Astrocyte of the cerebellum (primary cell): Measurements from ENCODE around the gene HHEX.
A peak's percentile ranks its signal among the peaks of the same experiment; 100 is the strongest.

Experiments
- DNase-seq: peaks from one replicate; pipeline ENCODE4 v3.0.0-alpha.2; 2011; ENCODE audit warnings: low read depth
- H3K4me3 ChIP-seq: 2 replicates; pipeline ENCODE4 v1.5.1; 2011; ENCODE audit warnings: mild to moderate bottlenecking, low read depth, low read length, moderate library complexity
- in situ Hi-C: cut with HindIII; loops from 2 replicates; pipeline ENCODE4 v1.10.0; 2017; ENCODE audit warnings: low sequenced_read_pairs
- TF ChIP-seq, protein P1 (sequence below): IDR thresholded peaks from 2 replicates; pipeline ENCODE4 v1.5.1; 2012; ENCODE audit warnings: low read length, low read depth, moderate library complexity, mild to moderate bottlenecking; ENCODE audit errors: missing control alignments

The HHEX gene

DNA sequence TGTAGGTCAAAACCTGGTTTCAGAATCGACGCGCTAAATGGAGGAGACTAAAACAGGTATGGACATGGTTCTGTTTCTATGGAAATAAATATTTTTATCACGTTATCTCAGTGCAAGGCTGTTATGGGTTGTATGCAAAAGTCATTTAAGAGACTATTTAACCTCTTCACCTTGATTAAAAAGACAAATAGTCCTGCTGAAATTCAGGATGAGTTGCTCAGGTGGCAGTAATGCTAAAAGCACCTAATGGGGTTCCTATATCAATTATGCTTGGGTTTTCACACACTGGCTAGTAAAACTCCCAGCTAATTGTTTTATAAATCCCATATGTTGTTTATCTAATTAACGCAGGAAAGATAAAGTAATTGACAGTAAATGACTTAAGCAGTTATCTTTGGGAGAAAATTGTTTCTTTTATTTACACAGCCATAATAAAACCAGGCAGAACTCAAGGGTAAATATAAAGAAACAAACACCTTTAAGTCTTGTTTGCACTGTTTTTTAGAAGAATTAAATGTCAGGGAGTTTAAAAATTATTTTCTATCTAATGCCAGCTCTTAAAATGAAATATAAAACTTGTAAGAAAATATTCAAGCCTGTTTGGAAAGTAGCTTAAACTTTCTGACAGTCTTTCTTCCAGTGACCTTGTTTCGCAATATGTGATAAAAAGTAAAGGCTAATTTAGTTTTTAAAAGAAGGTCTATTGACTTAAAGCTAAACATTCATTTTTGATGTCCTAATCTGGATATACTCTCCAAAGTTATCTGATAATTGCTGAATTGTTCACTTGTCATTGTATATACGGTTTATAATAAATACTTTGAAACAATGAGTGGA is 3.2 kb downstream of the HHEX start:
- H3K4me3 ChIP-seq, result no peak overlapping the region
- in situ Hi-C loops, result no loop called here
- TF ChIP-seq, protein P1, sequence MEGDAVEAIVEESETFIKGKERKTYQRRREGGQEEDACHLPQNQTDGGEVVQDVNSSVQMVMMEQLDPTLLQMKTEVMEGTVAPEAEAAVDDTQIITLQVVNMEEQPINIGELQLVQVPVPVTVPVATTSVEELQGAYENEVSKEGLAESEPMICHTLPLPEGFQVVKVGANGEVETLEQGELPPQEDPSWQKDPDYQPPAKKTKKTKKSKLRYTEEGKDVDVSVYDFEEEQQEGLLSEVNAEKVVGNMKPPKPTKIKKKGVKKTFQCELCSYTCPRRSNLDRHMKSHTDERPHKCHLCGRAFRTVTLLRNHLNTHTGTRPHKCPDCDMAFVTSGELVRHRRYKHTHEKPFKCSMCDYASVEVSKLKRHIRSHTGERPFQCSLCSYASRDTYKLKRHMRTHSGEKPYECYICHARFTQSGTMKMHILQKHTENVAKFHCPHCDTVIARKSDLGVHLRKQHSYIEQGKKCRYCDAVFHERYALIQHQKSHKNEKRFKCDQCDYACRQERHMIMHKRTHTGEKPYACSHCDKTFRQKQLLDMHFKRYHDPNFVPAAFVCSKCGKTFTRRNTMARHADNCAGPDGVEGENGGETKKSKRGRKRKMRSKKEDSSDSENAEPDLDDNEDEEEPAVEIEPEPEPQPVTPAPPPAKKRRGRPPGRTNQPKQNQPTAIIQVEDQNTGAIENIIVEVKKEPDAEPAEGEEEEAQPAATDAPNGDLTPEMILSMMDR, result no peak
- DNase-seq, result no peak

DNA sequence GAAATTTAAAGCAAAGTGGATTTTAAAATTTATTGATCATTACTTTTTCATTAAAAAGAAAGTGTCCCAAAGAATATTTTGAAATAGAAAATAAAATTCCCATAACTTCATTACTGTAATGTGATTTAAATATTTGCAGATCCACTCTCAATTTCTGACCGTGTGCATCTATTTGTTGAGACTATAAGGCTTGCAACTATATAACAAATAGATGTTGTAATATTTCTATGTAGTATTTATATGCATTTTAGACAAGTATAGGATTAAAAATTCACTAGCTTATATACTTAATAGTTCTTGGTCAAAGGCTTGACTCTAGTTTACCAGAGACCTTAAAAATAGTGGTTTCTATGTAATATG is 3.8 kb downstream of the HHEX start:
- no peak overlapping the region for H3K4me3 ChIP-seq
- in situ Hi-C loops, result no loop called here
- no peak for DNase-seq
- TF ChIP-seq, protein P1, result no peak

DNA sequence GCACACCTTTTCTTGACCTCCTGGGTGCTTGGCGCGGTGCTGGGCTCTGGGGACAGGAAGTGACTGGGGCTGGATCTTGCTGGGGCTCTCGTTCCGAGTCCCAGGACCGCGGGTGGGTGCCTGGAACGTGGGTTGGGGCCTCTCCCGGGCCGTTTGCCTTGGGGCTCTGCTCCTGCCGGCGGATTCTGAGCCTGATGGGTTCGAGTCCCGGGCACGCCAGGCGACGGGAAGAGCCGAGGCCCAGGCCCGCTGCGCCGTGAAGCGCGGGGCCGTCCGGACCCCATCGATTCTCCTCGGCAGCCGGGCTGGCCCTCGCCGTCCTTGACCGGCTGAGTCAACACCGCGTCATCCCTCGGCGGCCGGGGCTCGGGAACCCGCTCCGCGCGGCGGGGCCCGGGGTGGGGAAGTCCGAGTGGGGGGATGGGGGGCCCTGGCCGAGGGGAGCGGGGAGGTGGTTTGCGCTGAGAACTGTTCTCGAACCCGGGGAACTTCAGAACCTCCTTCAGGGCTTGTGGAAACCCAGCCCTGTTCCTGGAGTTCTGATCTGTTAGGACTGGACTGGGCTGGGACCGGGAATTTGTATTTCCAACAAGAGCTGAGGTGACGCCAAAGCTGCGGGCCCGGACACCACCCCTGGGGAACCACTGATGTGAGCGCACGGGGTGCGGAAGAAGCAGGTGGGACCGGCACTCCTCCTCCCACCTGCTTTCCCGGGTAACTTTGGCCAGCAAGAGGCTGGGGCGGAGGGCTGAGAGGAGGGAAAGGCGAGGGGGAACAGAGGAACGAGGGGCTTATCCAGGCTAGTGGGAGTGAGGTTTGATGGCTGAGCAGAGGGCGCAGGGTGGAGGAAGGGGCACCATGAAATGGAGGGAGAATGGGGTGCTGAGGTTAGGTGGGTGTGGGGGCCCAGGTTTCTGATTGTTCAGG is 6.2 kb downstream of the HHEX start:
- in situ Hi-C loops, result no loop called here
- DNase-seq, result no peak
- TF ChIP-seq, protein P1, result no peak
- peak overlapping the region; percentile 30 for H3K4me3 ChIP-seq

DNA sequence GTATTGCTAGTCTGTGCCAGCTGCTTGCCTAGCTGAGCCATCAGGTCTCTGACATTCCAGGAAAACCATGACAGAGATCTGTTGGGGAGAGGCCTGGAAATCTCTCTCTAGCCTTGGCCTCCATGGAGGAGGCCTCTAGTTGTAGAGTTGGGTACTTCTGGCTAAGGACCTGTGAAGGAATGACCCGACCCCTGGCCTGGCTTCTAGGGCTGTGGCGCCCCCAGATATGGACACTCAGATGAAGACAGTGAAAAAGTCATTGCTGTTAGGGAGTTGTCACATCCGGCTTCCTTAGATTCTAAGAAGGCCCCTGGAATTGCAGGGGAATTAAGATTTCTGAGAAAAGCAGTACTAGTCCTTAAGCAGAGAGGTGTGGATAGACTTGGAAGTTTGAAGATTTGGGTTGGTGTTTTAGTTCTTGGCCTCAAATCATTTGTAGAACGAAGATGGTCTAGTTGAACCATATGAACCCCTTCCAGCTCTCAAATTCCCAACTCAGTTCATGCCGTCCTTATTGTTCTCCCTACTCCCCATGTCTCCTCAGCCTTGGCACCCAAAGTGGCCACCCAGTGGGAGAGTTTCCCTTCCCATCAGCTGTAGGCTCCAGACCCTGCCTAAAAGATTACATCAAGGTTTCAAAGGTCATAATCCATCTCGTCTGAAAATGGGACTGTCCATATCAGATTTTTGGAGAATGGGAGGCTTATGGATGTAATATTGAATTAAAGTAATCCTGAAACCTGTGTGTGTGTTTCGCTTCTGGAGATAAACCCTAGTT is 7.0 kb downstream of the HHEX start:
- in situ Hi-C loops, result no loop called here
- H3K4me3 ChIP-seq, result no peak overlapping the region
- TF ChIP-seq, protein P1, result no peak
- no peak for DNase-seq

DNA sequence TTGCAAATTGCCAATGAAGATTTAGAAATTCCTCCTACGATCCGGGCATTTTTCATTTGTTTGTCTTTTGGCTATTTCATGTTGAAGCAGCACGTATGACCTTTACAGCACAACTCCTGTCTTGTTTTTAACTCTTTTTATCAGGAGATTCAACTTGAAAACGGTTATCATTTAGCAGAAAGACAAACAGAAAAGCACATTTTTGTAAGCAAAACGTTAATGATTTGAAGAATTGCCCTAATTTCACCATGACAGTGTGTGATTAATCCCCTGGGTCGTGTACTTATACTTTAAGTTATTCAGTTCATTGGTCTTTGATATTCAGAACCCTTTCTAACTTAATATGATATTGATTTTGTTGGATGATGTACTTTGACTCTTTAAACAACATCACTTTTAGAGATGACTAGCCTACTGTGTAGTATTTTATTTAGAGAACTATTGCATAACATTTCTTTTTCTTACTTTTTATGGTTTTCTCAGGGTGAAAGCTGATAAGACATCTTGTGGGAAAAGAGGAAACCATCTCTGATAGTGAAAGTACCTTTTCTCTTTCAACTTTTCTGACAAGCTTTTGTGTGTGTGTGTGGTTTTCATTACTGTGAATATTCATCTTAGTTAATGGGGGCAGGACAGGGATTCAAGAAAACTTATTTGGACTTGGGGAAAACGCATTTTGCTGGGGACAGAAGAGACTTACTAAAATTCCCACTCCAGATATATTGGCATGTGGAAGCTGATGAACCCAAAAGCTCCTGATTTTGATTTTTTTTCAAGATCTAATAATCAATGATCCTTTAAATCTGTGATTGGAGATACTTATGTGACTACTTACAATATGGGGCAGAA is 8.1 kb downstream of the HHEX start:
- in situ Hi-C loops, result no loop called here
- DNase-seq, result no peak
- TF ChIP-seq, protein P1, result no peak
- no peak overlapping the region for H3K4me3 ChIP-seq
